NCI-H1092 (cell line): Measurements from ENCODE around the gene DNAJC16.

ENCODE experiments used
- DNase-seq: peaks from one replicate; lab custom pipeline; 2025; lab: John Stamatoyannopoulos, UW

Gene DNAJC16

DNA sequence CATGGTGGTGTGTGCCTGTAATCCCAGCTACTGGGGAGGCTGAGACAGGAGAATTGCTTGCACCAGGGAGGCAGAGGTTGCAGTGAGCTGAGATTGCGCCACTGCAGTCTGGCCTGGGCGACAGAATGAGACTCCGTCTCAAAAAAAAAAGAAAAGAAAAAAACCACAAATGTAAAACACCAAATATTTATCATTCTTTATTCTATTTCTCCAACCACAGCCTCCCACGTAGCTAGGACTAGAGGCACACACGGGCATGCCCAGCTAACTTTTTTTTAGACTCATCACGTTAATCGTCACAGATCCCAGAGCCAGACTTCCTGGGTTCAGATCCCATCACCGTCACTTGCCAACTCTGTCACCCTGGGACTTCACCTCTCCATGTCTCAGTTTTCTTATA is 13.5 kb downstream of the DNAJC16 start:
- no peak for DNase-seq

DNA sequence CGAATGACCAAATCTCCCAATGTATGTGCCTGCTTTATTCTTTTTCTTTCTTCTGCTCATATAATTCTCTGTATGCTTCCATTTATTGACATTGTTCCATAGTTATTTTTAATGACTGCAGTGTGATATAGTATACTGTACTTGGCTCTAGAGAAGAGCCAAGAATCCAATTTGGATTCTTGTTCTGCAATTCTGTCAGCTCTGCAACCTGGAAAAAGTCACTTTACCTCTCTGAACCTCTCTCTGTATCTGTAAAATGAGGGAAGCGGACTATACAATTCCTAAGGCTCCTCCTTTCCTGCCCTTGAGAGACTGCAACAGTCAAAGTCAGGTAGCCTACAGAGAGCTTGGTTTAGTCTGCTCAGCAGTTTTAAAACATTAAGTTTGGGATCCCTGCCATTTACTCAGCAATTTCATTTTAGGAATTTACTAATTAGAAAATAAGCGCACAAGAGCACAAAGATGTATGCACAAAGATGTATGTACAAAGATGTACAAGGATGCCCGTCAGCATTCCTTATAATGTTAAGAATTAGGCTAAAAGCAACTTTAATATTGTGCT is 14.7 kb downstream of the DNAJC16 start:
- no peak for DNase-seq

DNA sequence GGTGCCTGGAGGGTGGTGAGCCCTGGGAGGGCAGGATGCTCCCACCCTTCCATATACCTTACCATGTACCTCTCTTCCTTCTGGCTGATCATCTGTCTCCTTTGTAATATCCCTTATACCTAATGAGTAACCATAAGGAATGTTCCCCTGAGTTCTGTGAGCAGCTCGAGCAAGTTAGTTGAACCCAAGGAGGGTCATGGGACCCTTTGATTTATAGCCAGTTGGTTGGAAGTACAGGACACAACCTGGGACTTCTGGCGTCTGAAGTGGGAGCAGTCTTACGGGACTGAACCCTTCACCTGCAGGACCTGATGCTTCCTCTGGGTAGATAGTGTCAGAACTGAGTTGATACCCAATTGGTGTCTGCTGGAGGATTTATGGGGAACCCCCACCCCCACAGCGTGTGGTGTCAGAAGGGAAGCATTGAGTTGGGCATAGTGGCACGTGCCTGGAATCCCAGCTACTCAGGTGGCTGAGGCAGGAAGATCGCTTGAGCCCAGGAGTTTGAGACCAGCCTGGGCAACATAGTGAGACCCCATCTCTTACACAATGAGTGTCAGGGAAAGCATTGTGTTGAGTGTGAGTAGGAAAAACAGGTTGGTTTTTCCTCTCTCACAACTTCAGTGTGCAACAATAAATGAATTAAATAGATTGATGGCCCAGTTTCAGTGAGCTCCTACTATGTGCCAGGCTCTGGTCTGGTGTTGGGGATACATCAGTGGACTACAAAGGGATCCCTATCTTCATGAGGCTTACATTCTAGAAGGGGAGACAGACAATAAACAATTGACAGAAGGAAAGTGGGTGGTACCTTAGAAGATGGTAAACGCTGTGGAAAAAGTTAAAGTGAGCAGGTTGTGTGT is 16.0 kb downstream of the DNAJC16 start:
- DNase-seq: no peak

DNA sequence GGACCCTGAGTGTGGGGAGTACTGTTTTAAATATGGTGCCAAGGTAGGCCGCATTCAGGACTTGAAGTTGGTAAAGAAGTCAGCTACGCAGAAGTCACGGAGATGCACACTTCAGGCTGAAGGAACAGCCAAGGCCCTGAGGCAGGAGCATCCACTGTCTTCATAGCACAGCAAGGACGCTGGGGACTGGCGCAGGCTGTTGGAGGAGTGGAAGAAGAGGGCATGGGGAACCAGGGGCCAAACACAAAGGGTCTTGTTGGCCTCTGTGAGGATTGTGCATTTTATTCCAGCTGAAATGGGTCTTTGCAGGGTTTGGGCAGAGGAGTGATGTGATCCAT is 16.6 kb downstream of the DNAJC16 start:
- no peak for DNase-seq

DNA sequence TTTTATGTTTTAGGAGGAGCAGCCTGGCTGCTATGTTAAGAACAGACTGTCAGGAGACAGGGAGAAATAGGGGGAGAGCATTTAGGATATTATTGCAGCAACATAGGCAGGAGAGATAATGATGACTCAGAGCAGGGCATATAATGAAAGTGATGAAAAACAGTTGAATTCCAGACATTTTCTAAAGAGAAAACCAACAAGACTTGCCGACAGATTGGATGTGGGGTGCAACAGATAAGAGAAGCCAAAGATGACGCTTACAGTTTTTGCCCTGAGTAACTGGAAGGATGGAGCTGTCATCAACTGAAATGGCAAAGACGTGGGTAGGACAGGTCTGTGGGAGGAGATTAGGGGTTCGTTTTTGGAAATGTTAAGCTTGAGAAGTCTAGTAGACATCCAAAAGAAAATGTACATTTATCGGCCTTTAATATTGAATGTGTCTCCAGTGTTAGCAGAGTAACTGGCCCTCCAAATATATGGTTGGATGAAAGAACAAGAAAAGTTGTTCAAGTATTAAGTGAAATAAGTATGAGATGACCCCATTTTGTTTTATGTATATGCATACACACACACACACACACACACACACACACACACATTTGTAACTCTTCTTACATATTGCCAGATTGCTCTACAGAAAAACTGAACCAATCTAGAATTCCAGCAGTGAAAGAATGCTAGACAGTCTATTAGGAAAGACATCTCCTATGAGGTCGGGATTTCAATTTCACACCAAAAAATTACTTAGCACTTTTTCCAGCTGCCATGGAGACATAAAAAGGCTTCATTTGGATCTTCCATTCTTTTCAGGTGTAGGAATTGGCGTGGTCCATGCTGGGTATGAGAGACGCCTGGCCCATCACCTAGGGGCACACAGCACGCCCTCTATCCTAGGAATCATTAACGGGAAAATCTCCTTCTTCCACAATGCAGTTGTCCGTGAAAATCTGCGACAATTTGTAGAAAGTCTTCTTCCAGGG is 17.2 kb downstream of the DNAJC16 start:
- no peak for DNase-seq

DNA sequence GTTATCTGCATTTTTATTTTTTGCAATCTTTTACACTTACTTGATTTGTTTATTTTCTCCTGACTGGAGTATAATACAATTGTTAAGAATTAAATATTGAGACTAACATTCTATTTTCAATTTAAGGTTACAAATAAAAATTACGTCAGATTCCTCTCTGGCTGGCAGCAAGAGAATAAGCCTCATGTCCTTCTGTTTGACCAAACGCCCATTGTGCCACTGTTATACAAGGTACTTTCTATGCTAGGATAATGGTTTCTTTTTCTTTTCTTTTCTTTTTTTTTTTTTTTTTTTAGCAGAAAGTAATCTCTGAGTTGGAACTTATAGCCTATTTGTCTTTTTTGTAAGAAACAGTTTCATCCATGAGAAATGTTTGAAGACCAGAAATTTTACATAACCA is 20.0 kb downstream of the DNAJC16 start:
- DNase-seq: no peak

DNA sequence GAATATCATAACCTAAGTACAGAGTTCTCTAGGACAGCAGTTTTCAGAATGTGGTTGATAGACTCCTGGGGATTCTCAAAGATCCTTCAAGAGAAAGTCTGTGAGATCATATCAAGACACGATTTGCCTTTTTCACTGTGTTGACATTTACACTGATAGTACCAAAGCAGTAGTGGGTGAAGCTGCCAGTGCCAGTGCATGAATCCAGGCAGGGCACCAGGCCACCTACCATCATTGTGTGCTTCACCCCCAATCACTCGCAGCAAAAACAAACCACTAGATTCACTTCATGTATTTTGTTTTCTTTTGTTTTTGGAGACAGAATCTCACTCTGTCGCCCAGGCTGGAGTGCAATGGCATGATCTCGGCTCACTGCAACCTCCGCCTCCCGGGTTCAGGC is 23.9 kb downstream of the DNAJC16 start:
- no peak for DNase-seq

DNA sequence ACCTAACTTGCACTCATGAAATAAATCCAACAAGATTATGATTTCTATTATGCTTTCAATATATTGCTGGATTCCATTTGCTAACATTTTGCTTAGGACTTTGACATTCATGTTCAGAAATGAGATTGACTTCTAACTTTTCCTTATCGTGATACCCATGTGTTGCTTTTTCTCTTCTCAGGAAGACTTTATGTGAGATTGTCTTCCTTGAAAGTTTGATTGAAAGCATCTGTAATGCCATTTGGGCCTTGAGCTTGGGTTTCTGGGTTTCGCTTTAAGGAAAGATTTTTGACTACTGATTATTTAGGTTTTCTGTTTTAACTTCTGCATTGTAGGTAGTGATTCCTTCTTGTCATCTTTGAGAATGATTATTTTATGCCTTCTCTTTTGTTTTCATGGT is 30.4 kb downstream of the DNAJC16 start:
- DNase-seq: no peak

DNA sequence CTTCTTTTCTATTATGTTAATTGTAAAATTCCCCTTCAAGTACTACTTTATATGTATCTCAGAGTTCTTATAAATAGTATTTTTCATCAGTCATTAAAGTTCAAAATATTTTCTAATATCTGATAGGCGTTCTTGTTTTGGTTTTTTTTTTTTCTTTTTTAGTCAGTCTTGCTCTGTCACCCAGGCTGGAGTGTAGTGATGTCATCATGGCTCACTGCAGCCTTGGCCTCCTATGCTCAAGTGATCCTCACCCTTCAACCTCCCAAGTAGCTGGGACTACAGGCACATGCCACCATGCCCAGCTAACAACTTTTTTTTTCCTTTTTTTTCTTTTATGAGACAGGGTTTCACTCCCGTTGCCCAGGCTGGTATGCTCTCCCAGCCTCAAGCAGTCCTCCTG is 30.9 kb downstream of the DNAJC16 start:
- DNase-seq: no peak

DNA sequence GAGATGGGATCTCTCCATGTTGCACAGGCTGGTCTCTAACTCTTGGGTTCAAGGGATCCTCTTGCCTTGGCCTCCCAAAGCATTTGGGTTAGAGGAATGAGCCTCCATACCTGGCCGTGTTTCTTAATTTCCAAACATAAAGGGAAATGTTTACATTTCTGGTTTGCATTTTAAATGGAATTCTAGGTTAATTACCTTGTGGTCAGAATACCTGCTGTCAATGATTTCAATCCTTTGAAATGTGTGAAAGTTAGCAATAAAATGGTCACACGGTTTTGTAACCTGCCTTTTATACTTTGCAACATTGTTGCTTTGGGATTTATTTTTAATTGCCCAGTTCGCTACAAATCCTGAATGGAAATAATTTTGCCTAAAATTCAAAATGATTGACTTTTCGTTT is 31.9 kb downstream of the DNAJC16 start:
- no peak for DNase-seq

DNA sequence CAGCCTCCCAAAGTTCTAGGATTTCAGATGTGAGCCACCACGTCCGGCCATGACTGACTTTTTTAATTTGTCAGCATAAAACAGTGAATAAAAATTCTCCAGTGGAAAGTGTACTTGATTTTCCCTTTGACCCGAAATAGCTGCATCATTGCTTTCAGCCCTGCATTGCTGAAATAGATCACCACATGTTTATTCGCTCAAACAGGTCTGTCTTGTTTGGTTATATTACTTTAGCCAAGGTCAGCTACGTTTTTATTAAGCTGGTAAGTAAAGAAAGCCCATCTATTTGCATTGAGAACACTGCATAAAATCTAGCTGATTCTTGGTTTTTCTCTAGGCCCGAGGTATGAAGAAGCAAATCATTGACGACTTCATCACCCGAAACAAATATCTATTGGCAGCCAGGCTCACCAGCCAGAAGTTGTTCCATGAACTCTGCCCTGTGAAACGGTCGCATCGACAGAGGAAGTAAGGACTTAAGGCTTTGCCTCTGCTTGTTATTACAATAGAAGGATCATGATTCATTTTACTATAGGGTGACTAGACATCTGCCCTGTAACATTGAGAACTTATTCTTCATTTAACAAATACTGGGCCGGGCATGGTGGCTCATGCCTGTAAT is 32.7 kb downstream of the DNAJC16 start:
- DNase-seq: no peak

DNA sequence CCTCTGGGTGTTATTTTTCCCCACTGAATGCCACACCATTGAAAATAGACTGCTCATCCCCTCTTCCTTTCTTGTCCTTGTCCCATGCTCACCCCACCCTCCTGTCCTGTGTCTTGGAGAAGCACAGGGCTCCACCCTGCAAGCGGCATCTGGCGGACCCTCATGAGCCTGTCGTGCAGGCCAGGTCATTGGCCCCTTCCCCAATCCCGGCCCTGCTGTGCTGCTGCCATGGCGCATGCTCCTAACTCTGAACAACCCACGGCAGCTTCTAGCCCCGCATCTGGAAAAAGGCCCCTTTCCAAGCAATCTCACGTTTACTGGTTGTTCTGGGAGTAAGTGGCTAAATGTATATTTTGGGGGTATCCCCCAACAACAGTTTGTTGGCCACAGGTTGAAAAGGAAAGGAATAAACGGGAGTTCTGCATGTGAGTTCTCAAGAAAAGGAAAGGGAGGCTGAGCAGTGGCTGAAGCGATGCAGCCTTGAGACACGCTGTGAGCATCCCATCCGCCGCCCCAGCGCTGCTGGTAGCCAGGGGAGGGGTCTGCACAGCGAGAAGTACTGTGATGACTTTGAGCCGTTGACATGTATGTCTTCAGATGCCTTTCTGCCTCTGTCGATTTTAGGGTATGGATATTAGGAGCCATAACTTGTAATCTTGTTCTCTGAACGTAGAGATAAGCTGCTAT is 41.9 kb downstream of the DNAJC16 start:
- DNase-seq: no peak

DNA sequence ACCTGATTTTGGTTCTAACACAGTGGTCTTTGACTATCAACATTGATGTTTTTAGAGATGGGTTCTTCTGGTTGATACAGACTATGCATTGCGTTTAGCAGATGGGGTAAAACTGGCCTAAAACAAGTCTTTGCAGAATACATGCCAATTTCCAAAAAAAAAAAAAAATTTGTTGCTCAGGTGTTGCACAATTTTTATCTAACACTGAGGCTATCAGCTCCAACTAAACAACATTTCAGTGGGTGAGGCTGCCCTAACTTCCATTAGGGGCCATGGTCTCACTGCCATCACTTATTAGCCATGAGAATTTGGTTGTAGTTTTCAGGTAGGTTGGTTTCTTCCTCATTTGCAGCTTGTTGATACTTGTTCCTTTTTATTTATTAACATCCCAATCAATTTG is 44.2 kb downstream of the DNAJC16 start:
- DNase-seq: no peak

DNA sequence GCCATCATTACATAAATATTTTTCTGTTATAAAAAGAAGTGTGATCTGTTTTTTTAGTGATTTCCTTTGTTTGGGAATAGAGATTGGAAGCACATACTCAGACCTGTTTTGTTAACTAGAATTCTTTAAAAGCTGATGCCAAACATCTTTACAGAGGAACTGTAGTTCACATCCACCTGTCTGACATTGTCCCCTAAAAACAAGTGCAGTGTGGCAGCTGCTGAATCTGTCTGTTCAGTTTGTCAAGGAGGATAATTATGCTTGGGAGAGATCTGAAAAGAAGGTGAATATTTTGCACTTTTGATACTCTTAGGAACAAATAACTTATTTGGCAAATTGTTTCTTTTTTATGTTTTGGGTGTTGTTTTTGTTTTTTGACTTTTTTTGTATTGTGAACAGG is 44.6 kb downstream of the DNAJC16 start:
- no peak for DNase-seq

DNA sequence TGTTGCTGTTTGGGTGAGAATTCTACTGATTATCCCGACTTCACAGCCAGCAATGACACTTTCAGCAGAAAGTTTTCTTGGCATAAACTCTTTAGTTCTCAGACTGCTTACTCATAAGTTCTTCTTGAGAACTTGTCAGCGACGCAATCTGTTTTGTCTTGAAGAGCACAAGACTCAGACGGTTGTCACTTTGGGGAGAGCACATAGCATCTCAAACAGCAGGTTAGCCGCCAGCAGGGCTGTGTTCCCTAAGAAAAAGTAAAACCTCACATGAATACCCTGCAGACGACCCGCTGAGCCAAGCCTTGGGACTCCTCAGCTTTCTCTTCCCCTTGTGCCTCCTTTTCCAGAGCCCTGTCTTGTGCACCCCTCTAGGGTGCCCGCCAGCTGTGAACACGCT is 46.8 kb downstream of the DNAJC16 start:
- DNase-seq: no peak

DNA sequence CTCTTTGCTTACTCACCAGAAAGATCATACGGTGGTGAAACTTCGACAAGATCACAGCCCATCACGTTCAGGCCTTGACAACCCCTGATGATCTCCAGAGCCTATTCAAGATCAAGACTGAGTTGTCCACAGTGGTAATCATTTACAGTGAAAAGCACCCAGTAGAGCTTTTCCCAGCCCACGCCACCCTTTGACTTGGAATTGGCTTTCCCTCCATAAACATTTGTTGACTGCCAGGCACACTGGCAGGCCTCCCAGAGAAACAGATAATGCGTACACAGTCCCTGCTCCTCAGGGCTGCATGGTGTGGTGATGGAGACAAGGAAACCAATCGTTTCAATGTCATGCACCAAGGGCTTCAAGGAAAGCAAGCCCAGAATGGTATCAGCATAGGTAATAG is 48.1 kb downstream of the DNAJC16 start:
- no peak for DNase-seq

DNA sequence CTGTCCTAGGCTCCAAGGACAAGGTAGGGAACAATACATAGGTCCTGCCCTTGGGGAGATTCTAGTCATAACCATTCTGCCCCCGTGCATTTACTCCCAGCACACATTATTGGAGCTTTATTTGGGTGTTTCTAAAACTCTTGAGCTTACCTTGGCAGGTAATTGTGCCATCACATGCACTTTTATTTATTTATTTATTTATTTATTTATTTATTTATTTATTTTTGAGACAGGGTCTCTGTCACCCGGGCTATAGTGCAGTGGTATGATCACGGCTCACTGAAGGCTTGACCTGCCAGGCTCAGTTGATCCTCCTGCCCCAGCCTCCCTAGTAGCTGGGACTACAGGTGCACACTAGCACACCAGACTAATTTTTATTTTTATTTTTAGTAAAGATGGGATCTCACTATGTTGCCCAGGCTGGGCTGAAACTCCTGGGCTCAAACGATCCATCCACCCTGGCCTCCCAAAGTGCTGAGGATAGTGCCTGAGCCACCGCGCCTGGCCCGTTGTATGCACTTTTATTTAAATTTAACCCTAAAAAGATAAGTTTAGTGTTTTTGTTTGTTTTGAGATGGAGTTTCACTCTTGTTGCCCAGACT is 49.0 kb downstream of the DNAJC16 start:
- DNase-seq: no peak

DNA sequence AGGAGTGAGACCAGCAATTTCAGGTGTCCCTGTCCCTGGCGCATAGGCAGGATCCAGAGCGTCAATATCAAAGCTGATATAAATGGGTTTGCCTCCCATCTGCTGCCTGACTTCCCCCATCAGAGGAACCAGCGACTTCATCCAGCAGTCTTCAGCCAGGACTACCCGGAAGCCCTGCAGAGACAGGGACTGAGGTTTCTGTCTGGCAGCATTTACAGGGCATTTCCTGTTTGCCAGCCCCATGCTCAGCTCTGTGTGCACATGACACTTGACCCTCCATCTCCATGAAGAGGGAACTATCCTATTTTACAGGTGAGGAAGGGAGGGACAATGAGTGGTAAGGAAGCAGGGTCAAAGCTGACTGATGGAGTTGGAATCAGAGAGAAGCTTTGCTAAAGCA is 51.0 kb downstream of the DNAJC16 start:
- DNase-seq: no peak

DNA sequence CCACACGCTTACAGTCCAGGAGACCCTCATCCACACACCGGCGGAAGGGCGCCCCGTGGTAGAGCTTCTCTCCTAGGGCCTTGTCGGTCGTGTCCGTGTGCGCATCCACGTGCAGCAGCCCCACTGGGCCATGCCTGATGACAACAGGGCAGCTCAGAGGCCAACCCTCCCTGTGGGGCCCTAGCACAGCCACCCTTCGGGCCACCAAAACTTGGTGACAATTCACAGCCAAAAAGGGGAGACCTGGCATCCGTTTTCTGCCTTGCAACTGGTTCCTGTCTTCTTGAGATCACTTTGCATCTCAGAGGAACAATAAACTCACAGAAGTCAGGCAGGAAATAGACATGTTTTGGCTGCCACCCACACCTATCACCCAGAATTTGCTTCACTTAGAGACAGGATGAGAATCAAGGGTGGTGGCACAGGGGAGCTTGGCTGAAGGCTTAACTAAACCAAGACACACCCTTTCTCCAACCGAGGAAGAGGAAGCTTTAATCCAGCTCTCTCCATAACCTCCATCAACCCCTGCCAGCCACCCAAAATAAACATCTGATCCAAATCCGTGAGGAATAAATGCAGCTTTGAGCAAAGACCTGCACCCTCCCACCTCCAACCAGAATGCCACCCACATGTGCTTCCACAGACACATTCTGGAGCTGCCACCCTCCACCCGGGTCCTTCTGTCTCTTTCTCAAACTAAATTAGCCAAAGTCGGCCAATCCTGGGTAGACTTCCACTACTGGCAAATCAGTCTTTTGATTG is 52.5 kb downstream of the DNAJC16 start:
- no peak for DNase-seq

DNA sequence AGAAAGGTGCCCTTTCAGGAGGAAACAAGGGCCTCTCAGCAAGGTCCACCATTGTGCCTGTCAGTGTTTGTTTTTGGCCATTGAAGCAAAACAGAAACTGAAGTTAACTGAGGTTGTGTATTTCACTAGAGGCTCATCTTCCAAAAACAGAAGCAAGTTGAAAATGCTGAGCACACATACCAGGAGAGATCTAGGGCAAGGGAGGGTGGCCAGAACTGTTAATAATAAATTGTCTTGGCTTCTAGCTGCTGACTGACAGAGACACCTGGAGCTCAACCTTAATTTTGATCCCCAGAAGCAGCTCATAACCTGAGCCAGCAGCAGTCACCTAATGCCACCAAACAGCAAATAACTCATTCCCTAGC is 53.0 kb downstream of the DNAJC16 start:
- no peak for DNase-seq
